GM19023 (cell line): Measurements from ENCODE around the gene GNG13.

Experiments
- ATAC-seq: cut with Tn5 transposase; IDR thresholded peaks from one replicate; pipeline ENCODE4 v1.9.1; 2021; ENCODE audit warnings: mild to moderate bottlenecking, moderate library complexity; ENCODE audit not compliant: unreplicated experiment

Gene GNG13

GRCh38 chr16:815861-816260 is 15.3 kb upstream of the GNG13 start:
- no peak for ATAC-seq

GRCh38 chr16:814974-815373 is 14.4 kb upstream of the GNG13 start:
- ATAC-seq: no peak

- ATAC-seq: no peak
Measured at GRCh38 chr16:813916-814412, 13.4 kb upstream of the GNG13 start.

- no peak for ATAC-seq
Measured at GRCh38 chr16:813204-813915, 12.8 kb upstream of the GNG13 start.

DNA sequence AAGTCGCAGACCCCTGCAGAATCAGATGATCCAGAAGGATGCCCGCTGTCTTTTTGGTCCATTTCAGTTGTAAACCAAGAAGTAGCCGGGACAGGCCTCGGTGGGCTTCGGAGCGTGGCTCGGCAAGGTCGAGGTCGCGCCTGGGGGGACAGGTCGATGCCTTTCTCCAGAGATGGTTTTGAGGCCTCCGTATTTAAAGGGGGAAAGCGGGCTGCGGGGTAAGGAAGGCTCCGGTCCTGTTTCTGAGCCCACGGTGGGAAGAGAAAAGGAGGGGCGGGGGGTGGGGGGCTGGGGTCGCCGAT is 7.5 kb upstream of the GNG13 start:
- no peak for ATAC-seq

DNA sequence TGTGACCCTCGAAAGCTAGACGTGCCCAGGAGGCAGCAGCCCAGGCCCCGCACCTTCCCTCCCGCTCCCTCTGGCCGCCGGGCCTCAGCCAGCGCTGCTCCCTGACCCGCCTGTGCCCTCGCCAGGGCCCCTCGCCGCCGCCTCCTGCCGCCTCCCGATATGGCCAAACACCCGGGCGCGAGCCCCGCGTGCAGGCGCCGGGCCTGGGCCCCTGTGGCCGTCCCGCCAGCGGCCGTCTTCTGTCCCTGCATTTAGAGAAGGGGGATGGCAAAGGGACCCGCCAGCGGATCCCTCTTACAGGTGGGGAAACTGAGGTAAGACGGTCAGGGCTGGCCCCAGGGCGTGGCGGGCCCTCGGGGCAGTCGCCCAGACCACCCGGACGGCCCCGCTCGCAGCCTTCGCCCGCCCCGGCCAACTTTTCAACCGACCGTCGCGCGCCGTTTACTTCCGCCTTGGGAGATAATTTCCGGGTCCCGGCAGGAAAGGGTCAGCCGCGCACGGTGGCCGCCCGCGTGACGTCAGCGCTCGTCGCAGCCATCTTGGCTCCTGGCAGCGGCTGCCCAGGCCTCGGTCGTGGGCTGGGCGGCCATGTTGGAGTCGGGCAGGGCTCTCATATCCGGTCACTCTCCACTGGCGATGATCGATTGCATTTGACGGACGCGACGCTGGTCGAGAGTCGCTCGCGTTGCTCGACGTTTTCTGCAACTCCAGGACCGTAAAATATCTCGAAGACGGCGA is 7.0 kb upstream of the GNG13 start:
- ATAC-seq: peak; percentile 87

GRCh38 chr16:805474-805873 is 4.9 kb upstream of the GNG13 start:
- ATAC-seq: no peak

DNA sequence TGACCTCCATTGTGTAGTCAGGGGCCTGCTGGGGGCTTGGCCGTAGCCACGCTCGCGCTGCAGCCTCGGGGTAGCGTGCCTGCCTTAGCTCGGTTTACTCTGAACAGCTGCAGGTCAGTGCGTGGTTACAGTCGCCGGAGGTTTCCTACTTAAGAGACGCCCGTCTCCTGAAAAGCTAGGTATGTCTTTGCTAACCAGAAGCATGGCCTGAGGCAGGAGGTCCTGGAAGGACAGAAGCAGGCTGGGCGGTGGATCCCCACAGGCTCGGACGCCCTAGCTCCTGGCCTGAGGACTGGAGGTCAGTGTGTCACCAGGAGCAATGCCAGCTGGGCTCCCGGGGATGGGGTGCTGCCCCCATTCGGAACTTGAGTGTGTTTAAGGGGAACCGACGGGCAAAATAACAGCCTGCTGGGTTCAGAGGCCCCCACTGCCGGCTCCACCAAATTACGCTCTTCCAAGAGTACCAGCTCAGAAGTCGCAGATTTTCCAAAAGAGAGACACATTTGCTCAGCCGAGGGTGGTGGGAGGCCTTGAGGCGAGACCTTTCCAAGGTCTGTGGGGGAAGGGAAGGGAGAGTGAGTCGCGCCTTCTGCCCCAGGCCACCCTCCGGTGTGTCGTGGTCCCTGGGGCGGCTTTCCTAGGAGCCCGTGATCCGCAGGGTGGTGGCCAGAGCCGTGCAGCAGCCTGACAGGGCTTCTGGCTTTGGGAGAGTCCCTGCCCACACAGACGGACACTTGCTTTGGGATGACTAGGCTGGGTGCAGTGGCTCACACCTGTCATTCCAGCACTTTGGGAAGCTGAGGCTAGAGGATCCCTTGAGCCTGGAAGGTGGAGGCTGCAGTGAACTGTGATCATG is 3.9 kb upstream of the GNG13 start:
- ATAC-seq: no peak

- no peak for ATAC-seq
Measured at GRCh38 chr16:803754-804080, 3.2 kb upstream of the GNG13 start.

DNA sequence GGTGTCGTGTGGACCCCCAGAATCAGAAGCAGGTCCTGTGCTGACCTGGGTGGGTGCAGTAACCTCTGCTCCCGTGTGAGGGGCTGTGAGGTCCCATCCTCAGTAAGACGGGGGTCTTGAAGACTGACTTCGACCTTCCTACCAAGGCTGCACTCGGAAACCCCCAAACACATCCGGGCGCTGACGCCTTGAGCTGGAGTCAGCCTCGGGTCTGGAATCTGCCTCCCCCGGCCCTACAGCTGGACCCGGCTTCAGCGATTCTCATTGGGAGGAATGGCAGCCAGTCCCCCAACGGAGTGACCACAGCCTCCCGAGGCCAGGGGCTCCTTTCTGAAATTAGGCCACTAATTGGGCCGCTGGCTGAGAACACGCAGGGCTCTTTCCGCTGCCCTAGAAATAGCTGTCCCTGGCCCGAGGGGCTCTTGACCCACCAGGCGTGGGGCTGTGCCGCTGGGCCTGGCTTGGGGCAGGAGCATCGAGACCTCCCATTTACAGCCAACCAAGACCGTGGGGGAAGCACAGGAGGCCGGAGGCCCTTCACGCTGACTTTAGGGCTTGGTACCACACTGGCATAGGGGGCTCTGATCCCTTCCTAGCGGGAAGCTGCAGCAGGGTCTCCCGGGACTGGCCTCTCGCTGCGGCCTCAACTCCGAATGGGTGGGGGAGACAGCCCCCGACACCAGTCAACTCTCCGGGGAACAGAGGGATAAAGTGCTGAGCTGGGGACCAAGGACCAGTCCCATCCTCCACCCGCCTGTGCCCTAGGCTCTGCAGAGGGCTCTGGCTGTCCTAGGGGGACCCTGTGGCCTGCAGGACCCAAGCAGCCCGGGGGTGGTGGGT is 2.6 kb upstream of the GNG13 start:
- no peak for ATAC-seq

- no peak for ATAC-seq
Measured at GRCh38 chr16:802461-802860, 1.9 kb upstream of the GNG13 start.

GRCh38 chr16:801584-802363 is 1.2 kb upstream of the GNG13 start:
- ATAC-seq: no peak

DNA sequence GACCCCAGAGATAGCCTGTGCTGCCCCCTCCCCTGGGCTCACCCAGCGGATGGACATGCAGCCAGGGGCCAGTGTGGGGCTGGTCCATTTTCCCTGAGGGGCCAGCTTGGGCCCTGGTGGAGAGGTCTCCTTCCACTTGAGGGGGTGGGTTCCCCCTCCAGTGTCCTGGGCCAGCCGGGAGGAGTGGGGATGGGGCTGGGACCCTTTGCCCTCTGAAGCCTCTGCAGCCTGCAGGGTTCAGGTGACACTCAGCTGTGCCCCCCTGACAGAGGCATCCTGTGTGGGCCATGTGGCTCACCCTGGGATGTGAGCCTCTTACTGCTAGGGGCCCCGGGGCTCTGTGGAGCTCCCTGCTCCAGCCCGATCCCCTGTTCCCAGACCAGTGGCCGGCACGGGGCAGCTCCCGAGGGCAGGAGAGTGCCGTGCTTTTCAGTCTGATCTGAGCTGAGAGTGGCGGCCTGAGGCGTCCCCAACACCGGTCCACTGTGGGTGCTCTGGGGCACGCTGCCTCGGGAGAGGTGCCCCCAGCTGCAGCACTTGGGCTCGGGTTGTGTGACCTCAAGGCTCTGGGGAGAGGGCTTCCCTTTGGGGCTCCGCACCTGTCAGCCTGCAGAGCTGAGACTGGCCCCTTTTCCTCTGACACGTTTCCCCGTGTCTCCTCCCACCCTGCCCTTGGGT is 439 bp upstream of the GNG13 start:
- ATAC-seq: no peak

- no peak for ATAC-seq
Measured at GRCh38 chr16:799111-799947, 1.2 kb downstream of the GNG13 start.

DNA sequence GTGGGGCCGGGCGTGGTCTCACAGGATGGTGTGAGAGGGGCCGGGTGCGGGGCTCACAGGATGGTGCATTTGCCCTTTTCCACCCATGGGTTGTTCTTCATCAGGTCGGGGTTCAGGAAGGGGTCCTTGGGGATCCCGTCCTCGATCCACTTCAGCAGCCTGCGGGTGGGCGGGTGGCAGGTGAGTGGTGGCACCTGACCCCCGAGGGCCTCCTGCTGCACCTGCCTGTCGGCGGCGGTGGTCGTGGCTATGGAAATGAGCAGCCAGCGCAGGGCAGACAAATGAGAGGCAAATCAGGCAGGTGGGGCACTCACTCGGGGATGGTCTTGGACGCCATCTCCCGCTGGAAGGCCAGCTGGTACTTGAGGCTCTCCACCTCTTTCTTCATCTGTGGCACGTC is 1.9 kb downstream of the GNG13 start:
- ATAC-seq: no peak

- ATAC-seq: no peak
Measured at GRCh38 chr16:797686-798085, 2.8 kb downstream of the GNG13 start.

DNA sequence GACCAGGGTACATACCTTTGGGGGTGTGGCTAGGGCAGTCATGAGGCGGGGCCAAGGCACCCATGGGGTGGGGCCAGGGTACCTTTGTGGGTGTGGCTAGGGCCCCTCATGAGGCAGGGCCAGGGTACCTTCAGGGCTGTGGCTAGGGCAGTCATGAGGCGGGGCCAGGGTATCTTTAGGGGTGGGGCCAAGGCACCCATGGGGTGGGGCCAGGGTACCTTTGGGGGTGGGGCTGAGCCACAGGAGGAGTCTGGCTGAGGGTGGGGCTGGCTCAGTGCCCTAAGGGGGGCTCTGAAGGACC is 3.5 kb downstream of the GNG13 start:
- no peak for ATAC-seq

DNA sequence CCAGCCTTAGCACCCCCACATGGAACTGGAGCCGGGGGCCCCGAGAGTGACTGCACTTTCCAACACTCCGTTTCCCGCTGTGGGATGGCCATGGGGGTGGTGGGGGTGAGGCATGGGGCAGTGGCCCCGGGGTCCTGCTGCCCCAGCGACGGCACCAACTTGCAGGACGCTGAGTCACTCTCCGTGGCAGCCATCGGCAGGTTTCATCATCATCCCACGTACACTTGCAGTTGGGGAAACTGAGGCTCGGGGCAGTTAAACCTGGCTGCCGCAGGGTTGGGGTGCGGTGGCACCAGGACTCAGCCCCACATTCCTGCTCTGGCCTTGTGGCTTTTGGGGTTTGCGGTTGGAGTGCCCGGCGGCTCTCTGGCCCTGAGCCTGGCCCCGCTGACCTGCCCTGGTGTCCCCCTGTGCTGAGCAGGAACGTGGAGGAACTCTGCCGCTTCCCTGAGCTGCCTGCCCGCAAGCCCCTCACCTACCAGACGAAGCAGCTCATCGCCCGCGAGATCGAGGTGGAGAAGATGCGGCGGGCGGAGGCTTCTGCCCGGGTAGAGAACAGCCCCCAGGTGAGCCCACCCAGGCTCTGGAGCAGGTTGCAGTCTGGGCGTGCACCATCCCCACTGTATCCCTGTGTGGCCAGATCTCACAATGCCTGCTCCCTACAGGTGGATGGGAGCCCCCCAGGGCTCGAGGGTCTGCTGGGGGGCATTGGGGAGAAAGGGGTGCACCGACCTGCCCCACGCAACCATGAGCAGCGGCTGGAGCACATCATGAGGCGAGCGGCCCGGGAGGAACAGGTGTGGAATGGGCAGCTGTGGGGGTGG is 4.0 kb downstream of the GNG13 start:
- ATAC-seq: no peak
